Suprapubic skin (tissue), 4 donors: Measurements from ENCODE around the gene PYGO2. TPM values are rescaled to one million over a fixed set of nuclear protein-coding genes. Genes with fewer than 3 reads are reported as not detected.

Experiments
- DNase-seq, 2 donors: peaks; one replicate each; pipeline ENCODE4 v3.0.0-alpha.2; 2019; ENCODE audit warnings: low spot score in 2 of 2
- H3K27ac ChIP-seq: fragments of 200-600 bp; sonication (generic); one replicate; pipeline ENCODE4 v1.5.1; 2019
- H3K27me3 ChIP-seq: fragments of 200-600 bp; sonication (generic); one replicate; pipeline ENCODE4 v1.5.1; 2019
- H3K36me3 ChIP-seq: fragments of 200-600 bp; sonication (generic); one replicate; pipeline ENCODE4 v1.5.1; 2019
- H3K4me1 ChIP-seq: fragments of 200-600 bp; sonication (generic); one replicate; pipeline ENCODE4 v1.5.1; 2019
- H3K4me3 ChIP-seq: fragments of 200-600 bp; sonication (generic); one replicate; pipeline ENCODE4 v1.5.1; 2019; ENCODE audit warnings: mild to moderate bottlenecking
- H3K9me3 ChIP-seq: fragments of 200-600 bp; sonication (generic); one replicate; pipeline ENCODE4 v1.5.1; 2019
- EP300 ChIP-seq: sonication (generic); formaldehyde crosslinking; IDR thresholded peaks from one replicate; pipeline ENCODE4 v1.6.1; 2017; ENCODE audit warnings: antibody characterized with exemption
- POLR2A ChIP-seq, 2 donors: fragments of 450-650 bp; IDR thresholded peaks; one replicate each; pipeline ENCODE4 v1.6.1; 2017; ENCODE audit warnings: antibody characterized with exemption in 2 of 2, mild to moderate bottlenecking in 2 of 2, moderate library complexity in 2 of 2
- POLR2AphosphoS5 ChIP-seq, 3 donors: sonication (generic); formaldehyde crosslinking; IDR thresholded peaks; one replicate each; pipeline ENCODE4 v1.6.1; 2017; ENCODE audit warnings: antibody characterized with exemption in 3 of 3
- WGBS: methylation state at CpG from one replicate; pipeline ENCODE4 v1.1.5; 2018; 5-methylcytosine and 5-hydroxymethylcytosine counted together
- total RNA-seq, 4 donors: library from RNA; depleted of rRNA; stranded (reverse); fragments of >200 nt; gene quantifications; one replicate each; pipeline ENCODE4 v1.1.0, GENCODE V29; 2016
- TF ChIP-seq, protein P1 (sequence below), 2 donors: fragments of 200-600 bp in 1 of 2; fragments of 450-650 bp in 1 of 2; sonication (generic) in 1 of 2; IDR thresholded peaks; one replicate each; pipeline ENCODE4 v1.5.1; 2016 to 2019; ENCODE audit warnings: antibody characterized with exemption in 2 of 2, mild to moderate bottlenecking in 1 of 2, moderate library complexity in 1 of 2

PYGO2 gene, protein sequence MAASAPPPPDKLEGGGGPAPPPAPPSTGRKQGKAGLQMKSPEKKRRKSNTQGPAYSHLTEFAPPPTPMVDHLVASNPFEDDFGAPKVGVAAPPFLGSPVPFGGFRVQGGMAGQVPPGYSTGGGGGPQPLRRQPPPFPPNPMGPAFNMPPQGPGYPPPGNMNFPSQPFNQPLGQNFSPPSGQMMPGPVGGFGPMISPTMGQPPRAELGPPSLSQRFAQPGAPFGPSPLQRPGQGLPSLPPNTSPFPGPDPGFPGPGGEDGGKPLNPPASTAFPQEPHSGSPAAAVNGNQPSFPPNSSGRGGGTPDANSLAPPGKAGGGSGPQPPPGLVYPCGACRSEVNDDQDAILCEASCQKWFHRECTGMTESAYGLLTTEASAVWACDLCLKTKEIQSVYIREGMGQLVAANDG
- 10 to 100 TPM; 34.2 to 46.7 (median 35.3) TPM for total RNA-seq

DNA sequence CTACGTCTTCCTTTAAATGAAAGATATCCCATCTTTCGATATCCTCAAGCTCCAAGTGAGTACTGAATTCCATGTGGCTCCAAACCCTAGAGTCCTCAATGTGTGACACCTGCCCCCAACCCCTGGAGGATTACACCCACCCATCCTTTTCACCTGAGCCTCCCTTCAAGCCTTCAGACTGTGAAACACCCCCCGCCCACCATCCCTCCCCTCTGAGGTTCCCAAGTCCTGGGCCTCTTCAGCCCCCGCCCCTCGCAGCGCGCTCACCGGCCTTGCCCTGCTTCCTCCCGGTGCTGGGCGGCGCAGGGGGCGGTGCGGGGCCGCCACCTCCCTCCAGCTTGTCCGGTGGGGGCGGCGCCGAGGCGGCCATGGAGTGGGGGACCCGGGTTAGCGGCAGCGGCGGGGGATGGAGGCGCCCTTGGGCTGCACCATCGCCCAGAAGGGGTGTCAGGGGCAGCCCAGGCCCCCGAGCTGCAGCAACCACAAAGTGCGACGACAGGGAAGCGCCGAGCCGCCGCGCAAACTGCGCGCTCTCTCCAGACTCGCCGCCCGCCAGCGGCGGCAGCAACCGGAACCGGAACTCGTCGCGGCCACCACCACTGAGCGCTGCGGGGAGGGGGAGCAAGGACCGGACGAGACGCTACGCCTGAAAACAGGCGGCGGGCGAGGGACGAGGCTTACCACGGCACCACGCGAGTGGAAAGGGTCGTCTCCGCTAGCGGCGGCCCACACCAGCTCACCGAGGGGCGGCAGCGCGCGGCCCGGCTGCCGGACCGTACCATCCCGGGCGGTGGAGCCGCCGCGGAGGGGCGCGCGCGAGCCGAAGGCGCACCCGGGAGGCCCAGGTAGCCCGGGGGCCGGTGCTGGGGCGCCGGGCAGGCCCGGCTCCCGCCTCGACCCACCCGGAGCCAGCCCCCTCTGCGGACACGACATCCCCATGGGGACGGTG lies at the start of gene PYGO2:
TSS of gene PYGO2 (minus strand) at position 576 of the 949 bp plus-strand sequence. CDS start at position 370, 206 bp downstream.
- TF ChIP-seq, protein P1, sequence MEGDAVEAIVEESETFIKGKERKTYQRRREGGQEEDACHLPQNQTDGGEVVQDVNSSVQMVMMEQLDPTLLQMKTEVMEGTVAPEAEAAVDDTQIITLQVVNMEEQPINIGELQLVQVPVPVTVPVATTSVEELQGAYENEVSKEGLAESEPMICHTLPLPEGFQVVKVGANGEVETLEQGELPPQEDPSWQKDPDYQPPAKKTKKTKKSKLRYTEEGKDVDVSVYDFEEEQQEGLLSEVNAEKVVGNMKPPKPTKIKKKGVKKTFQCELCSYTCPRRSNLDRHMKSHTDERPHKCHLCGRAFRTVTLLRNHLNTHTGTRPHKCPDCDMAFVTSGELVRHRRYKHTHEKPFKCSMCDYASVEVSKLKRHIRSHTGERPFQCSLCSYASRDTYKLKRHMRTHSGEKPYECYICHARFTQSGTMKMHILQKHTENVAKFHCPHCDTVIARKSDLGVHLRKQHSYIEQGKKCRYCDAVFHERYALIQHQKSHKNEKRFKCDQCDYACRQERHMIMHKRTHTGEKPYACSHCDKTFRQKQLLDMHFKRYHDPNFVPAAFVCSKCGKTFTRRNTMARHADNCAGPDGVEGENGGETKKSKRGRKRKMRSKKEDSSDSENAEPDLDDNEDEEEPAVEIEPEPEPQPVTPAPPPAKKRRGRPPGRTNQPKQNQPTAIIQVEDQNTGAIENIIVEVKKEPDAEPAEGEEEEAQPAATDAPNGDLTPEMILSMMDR (IDR thresholded peaks at IDR 0.05), result peak; percentile 36 to 71
- TF ChIP-seq POLR2A (IDR thresholded peaks at IDR 0.05), result peak in 1 of 2 donors; percentile 29
- no peak for TF ChIP-seq EP300
- TF ChIP-seq POLR2AphosphoS5 (IDR thresholded peaks at IDR 0.05), result peak in 2 of 3 donors; percentile 54 to 76
- H3K9me3 ChIP-seq, result no peaks in the 10 kb centered on the region
- peaks cover 55% of the 10 kb centered on the region for H3K36me3 ChIP-seq
- WGBS, result under 1% methylated on average over 23 of the region's 93 CpGs
- H3K4me3 ChIP-seq, result peak within 1 kb of the TSS; percentile 90
- H3K4me1 ChIP-seq, result peaks cover 50% of the 10 kb centered on the region
- peak; percentile 88 for DNase-seq
- no peaks in the 10 kb centered on the region for H3K27me3 ChIP-seq
- H3K27ac ChIP-seq, result peak within 1 kb of the TSS; percentile 99

DNA sequence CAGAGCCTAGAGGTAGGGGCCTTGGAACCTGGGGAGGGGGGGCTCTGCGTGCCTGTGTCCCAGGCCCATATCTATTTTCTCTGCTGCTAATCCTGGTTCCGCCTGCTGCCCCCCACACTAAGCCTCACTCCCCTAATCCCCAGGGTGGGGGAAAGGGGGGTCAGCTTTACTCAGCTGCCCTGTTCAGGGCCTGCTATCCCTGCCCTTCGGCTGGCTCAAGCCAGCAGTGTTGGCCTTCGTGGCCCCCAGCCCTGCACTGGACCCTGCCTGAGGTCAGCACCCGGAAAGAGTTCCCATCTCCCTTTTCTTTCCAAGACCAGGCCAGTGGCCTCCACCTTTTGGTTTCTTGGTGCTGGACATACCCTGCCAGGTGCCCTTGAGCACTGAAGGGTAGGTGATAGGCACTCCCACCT lies 49.4 kb upstream of the PYGO2 start:
- H3K4me3 ChIP-seq, result peak overlapping the region; percentile 97
- no peaks in the 10 kb centered on the region for H3K27me3 ChIP-seq
- TF ChIP-seq EP300 (no peak), POLR2AphosphoS5 (IDR thresholded peaks at IDR 0.05) (no peak), POLR2A (IDR thresholded peaks at IDR 0.05) (no peak)
- TF ChIP-seq, protein P1 (IDR thresholded peaks at IDR 0.05), result no peak
- H3K4me1 ChIP-seq, result peaks cover 91% of the 10 kb centered on the region
- H3K36me3 ChIP-seq, result peaks cover 20% of the 10 kb centered on the region
- 63% methylated on average over 5 of the region's 5 CpGs for WGBS
- H3K27ac ChIP-seq, result peak overlapping the region; percentile 96
- H3K9me3 ChIP-seq, result no peaks in the 10 kb centered on the region
- DNase-seq, result no peak

DNA sequence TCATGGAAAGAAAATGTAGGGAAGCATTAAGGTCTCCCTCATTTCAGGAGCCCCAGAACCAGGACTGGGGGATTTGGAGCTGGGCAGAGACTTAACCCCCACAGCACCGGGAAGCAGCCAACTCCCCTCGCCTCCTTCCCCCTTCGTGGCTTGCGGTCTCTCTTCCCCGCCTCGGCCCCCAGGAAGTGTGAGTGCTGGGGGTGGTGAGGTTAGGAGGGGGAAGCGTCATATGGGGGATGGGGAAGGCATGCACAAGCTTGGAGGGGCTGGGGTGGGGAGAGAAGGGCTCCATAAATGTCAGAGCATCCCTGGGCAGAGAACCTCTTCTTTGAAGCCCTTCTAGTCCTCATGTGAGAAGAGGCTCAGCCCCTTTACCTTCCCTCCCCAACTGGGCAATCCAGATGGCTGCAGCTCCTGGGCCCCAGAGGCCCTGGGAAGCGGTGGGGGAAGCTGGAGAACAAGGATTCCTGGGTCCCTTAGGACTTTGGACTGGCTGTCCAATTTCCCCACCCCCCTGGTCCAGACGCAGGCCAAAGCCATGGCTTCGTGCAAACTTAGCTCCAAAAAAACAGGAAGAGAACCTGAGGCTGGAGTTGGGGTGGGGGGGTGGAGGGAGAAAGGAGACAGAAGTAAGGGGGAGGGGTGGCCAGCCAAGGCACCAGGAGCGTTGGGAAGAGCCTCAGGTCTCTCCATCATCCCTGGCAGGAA lies 48.8 kb upstream of the PYGO2 start:
- Histone ChIP-seq H3K4me1 (peaks cover 91% of the 10 kb centered on the region), H3K27ac (peak overlapping the region; percentile 96), H3K27me3 (no peaks in the 10 kb centered on the region), H3K36me3 (peaks cover 15% of the 10 kb centered on the region), H3K4me3 (peak overlapping the region; percentile 97), H3K9me3 (no peaks in the 10 kb centered on the region)
- DNase-seq, result no peak
- TF ChIP-seq EP300 (no peak), POLR2AphosphoS5 (IDR thresholded peaks at IDR 0.05) (no peak), POLR2A (IDR thresholded peaks at IDR 0.05) (no peak)
- TF ChIP-seq, protein P1 (IDR thresholded peaks at IDR 0.05), result no peak
- 28% methylated on average over 11 of the region's 11 CpGs for WGBS

DNA sequence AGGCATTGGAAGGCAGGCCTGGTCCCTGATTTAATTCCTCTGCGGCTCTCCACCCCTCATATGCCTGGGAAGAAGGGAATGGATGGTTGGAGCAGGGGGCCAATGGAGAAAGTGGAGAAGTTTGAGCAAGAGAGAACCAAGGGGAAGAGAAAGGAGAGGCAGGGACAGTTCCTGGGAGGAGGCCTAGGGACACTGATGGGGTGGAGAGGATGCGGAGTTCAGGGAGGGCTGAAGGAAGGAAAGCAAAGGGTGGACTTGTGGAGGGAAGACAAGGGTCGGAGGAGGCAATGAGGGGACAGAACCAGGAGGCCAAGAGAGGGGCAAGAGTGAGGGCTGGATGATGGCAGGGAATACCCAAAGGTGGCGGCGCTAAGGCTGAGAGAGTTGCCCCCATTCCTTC lies 48.2 kb upstream of the PYGO2 start:
- Histone ChIP-seq H3K9me3 (no peaks in the 10 kb centered on the region), H3K27ac (peak overlapping the region; percentile 96), H3K27me3 (no peaks in the 10 kb centered on the region), H3K4me3 (peak overlapping the region; percentile 97), H3K36me3 (peaks cover 9% of the 10 kb centered on the region), H3K4me1 (peaks cover 91% of the 10 kb centered on the region)
- no peak for DNase-seq
- TF ChIP-seq EP300, result no peak
- TF ChIP-seq, protein P1 (IDR thresholded peaks at IDR 0.05), result no peak
- 71% methylated on average over 5 of the region's 5 CpGs for WGBS
